ENCODE data around the gene PLAU.
"Not testable (repeated sequence)": the region's sequence is repeated elsewhere in the genome, so short reads cannot be mapped to it uniquely, and the experiment has no call there.

The PLAU gene

DNA sequence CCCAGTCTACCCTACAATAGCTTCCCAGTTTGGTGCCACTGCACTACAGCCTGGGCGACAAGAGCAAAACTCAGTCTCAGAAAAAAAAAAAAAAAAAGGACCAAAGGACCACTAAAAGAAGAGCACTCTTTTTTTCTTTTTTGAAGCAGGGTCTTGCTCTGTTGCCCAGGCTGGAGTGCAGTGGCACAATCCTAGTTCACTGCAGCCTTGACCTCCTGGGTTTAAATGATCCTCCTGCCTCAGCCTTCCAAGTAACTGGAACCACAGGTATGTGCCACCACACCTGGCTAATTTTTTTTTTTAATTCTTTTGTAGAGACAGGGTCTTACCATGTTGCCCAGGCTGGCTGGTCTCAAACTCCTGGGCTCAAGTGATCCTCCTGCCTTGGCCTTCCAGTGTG, 14.0 kb downstream of the PLAU start:
- no peak for DNase-seq

- DNase-seq = no peak
These were observed 14.6 kb downstream of the PLAU start for GRCh38 chr10:73925539-73925938.

DNA sequence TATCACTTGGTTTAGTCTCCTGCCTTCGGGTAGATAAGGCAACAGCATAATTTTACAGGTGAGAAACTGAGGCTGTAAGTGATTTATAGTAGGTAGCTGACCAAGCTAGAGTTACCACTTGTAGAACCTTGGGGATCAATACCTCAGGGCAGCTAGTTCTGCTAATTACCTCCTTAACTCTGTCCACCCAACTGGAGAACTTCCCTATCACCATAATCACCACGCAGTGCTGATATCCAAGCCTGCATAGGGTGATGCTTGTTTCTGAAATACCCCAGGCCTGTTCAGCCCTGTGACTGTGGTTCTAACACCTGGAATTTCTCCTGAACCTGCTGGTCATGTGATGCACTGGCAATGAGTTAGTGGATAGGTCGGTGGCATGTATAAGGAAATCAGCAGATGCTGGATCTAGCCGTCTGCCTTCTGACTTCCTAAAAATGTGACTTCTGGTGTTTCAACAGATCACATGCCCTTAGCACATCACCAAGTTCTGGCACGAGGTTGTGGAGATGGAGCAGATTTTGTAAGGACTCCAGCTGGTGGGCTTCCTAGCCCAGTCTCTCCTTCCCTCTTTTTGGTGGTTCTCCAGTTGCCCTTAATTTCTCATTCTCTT, 15.3 kb downstream of the PLAU start:
- DNase-seq = no peak

GRCh38 chr10:73930630-73931327, 19.8 kb downstream of the PLAU start:
- DNase-seq = not testable (repeated sequence)

DNA sequence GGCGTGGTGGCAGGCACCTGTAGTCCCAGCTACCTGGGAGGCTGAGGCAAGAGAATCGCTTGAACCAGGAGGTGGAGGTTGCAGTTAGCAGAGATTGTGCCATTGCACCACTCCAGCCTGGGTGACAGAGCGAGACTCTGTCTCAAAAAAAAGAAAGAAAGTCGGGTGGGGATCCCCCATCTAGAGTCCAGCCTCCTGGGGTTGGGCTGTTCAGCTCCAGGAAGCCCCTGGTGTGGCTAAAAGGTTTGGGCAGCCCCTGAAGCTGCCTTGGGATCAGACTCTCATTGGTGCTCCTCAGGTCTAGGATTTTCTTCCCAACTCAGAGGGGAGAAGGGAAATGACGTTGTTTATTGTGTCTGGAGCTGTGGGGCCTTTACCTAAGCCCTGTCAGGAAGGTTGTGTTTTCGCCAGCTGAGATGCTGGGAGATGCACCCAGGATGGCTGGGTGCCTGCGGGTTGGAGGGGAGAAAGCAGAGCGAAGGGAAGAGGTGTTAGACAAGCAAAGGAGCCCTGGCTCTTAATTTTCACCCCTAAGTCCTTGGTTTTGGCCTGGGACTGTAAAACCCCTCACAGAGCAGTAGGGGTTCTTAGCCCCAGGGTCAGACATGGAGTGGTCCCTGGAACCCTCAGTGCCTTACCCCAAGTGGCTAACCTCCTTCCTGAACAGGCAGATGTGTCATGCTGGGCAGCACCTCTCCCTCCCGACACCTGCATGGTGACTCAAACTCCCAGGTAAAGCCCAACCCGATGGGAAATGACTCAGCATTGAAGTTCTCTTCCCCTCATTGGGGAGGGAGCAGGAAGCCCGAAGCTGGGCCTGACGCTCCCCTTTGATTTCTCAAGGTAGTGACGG, 21.1 kb downstream of the PLAU start:
- DNase-seq = no peak

- DNase-seq = no peak
These were observed 21.7 kb downstream of the PLAU start for GRCh38 chr10:73932620-73933112.

- DNase-seq = no peak
These were observed 23.1 kb downstream of the PLAU start for GRCh38 chr10:73934074-73934473.

GRCh38 chr10:73935895-73936294, 25.0 kb downstream of the PLAU start:
- DNase-seq = no peak

DNA sequence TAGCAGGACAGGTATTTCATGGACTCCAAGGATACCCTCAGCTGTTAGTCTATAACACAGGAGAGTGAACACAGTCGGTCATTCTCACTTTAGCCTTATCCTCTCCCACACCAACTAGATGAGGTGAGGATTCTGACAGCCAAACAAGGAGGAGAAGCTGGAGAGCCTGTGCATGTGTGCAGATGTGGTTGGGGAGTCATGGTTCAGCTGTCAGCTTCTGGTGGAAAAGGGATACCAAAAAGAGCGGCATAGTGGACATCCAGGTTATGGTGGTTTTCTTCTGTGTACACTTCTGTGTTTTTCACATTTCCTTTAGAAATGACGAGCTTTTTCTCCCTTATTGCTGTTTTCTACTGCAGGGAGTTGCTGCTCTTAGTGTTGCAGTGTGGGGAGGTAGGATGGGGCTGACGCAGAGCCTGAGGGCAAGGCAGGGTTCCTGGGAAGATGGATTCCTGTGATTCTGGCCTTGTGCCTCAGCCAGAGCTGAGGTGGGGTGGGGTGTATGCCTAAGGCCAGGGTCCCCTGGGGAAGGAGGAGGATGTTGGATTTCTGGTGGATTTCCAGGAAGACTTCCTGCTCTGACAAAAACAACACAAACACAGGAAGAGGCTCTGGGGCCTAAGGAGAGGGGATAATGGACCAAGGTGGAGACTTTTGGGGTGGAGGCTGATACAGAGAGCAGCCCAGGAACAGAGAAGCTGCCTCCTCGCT, 26.6 kb downstream of the PLAU start:
- no peak for DNase-seq

DNA sequence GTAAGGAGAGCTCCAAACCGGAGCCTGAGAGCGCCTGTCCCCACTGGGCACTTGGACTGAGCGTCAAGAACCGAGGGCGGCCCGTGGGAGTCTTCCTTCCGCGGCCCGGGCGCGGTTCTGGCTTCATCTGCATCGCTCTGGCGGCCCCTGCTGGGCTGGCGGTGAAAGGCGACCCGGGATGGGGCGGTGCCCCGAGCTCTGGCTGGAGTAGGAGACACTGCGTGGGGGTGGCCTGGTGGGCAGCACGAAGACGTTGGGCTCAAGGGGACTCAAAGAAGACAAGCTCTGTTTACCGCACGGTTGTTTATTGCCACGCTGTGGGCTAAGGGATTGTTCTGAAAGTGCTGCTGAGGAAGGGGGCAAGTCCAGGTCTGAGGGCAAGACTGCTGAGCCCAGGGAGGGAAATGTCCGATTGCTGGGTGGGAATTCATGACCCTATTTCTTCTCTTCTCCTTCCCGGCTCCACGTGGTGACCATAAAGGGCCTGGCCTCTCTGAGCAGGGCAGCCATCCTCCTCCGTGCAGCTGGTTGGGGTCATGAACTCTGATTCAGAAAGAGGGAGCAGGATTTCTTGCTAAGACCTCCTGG, 29.8 kb downstream of the PLAU start:
- no peak for DNase-seq

DNA sequence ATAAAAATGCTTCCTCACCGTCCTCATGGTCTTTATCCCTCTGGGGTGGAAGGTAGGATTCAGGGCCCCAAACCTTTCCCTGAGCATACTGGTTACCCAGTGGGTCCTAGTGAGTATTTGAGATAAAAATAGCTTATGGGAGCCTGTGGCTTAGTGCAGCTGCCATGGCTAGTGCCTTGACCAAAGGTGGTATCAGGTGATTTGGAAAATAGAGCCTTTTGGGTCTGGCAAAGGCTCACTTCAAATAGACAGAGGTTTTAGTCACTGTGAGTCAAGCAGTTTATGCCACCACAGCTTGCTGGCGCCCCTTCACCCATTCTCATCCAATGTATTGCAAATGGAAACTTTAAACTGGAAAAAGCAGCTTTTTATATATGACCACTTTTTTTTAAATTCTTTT, 30.4 kb downstream of the PLAU start:
- no peak for DNase-seq

DNA sequence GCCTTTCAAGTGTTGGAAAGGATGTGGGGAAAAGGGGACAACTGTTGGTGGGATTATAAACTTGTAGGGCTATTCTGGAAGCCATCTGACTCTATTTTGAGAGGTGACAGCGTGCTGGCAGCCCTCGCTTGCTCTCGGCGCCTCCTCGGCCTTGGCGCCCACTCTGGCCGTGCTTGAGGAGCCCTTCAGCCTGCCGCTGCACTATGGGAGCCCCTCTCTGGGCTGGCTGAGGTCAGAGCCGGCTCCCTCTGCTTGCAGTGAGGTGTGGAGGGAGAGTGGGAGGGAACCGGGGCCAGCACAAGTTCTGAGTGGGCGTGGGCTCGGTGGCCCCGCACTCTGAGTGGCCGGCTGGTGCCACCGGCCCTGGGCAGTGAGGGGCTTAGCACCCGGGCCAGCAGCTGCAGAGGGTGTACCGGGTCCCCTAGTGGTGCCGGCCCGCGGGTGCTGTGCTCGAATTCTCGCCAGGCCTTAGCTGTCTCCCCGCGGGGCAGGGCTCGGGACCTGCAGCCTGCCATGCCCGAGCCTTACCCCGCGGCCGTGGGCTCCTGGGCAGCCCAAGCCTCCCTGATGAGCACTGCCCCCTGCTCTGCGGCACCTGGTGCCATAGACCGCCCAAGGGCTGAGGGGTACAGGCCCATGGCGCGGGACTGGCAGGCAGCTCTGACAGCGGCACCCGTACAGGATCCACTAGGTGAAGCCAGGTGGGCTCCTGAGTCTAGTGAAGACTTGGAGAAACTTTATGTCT, 33.6 kb downstream of the PLAU start:
- no peak for DNase-seq

GRCh38 chr10:73946253-73947145, 35.6 kb downstream of the PLAU start:
- no peak for DNase-seq

- no peak for DNase-seq
These were observed 38.2 kb downstream of the PLAU start for GRCh38 chr10:73948947-73949633.

- no peak for DNase-seq
These were observed 39.4 kb downstream of the PLAU start for GRCh38 chr10:73950155-73950948.

- DNase-seq = no peak
These were observed 42.7 kb downstream of the PLAU start for GRCh38 chr10:73953665-73954064.

- DNase-seq = no peak
These were observed 43.8 kb downstream of the PLAU start for GRCh38 chr10:73954737-73955136.

- DNase-seq = no peak
These were observed 44.8 kb downstream of the PLAU start for GRCh38 chr10:73955719-73956118.

Data from NCI-H1105 (cell line).